Fibroblast of villous mesenchyme (primary cell): ENCODE results near the gene CAT. TPM values are rescaled to one million over a fixed set of nuclear protein-coding genes. Genes with fewer than 3 reads are reported as not detected.

ENCODE experiments used
- DNase-seq: peaks from one replicate; pipeline ENCODE4 v3.0.0-alpha.2; 2010; ENCODE audit warnings: low read depth
- H3K4me3 ChIP-seq: 2 replicates; pipeline ENCODE4 v1.5.1; 2011; ENCODE audit warnings: low read depth, mild to moderate bottlenecking, low read length
- CTCF ChIP-seq: IDR thresholded peaks from 2 replicates; pipeline ENCODE4 v1.5.1; 2012; ENCODE audit warnings: low read depth, mild to moderate bottlenecking, low read length; ENCODE audit not compliant: insufficient read depth
- total RNA-seq: library from RNA; depleted of rRNA; stranded (reverse); fragments of >200 nt; gene quantifications from 2 replicates; pipeline ENCODE4 v1.2.3, GENCODE V29; 2012

The CAT gene
- total RNA-seq = 49.9 and 71.7 TPM in 2 replicates

- no peak for TF ChIP-seq CTCF
- peak within 1 kb of the TSS; percentile 85 for H3K4me3 ChIP-seq
- peak; percentile 98 for DNase-seq
These were observed at the start of gene CAT for GRCh38 chr11:34438529-34439507. Gene CAT, plus strand, starts transcription at chr11:34438934. Its CDS starts 80 bp downstream, at chr11:34439014.

GRCh38 chr11:34394771-34395300 lies 43.9 kb upstream of the CAT start:
- DNase-seq = no peak
- TF ChIP-seq CTCF = no peak
- no peak overlapping the region for H3K4me3 ChIP-seq

- H3K4me3 ChIP-seq = no peak overlapping the region
- TF ChIP-seq CTCF = no peak
- peak; percentile 25 for DNase-seq
These were observed 42.7 kb upstream of the CAT start for GRCh38 chr11:34395916-34396550.

GRCh38 chr11:34397120-34397519 lies 41.6 kb upstream of the CAT start:
- no peak for DNase-seq
- TF ChIP-seq CTCF = no peak
- H3K4me3 ChIP-seq = no peak overlapping the region

GRCh38 chr11:34397811-34398210 lies 40.9 kb upstream of the CAT start:
- no peak overlapping the region for H3K4me3 ChIP-seq
- DNase-seq = no peak
- no peak for TF ChIP-seq CTCF

- H3K4me3 ChIP-seq = no peak overlapping the region
- no peak for DNase-seq
- no peak for TF ChIP-seq CTCF
These were observed 35.3 kb upstream of the CAT start for GRCh38 chr11:34403431-34403830.
